ENCODE results near the gene ADAM15.

The ADAM15 gene

DNA sequence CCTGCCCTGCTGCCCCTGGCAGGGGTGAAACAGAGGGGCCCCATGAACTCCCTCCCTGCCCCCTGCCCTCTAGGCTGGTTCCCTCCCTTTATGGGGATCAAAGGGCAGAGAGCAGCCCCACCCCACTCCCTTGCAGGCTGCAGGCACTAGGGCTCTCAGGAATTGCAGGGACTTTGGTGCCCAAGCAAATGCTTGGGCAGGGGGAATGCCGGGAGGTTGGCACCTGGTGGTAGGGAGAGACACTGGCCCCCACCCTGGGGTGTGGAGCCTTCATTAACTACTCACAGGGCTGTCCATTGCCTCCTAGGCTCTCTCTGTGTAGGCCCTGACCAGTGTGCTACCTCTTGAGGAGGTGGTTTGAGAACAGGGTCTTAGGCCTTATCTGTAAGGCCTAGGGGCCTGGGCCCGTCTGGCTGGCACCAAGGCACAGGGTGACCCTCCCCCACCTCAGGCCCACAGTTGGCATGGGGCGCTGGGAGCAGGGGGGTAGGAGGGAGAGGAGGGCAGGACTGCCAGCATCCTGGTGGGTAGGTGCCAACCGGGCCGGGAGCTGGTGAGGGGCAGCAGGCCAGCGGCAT is 43.8 kb upstream of the ADAM15 start:
- Histone ChIP-seq H3K9me3 (ENCODE audit: control insufficient read depth, low read length) (no peaks in the 10 kb centered on the region), H3K4me3 (ENCODE audit: extremely low read depth, insufficient read depth, low read length, poor library complexity, severe bottlenecking) (no peak overlapping the region), H3K27ac (ENCODE audit: low read depth, low read length, severe bottlenecking) (no peak overlapping the region), H3K36me3 (ENCODE audit: control insufficient read depth, insufficient read depth, low read length) (no peaks in the 10 kb centered on the region), H3K4me1 (ENCODE audit: control insufficient read depth, insufficient read depth, low read length, poor library complexity, severe bottlenecking) (peaks cover 11% of the 10 kb centered on the region)
- 93 to 97% methylated on average over 3 to 5 of the region's 6 CpGs for whole genome bisulfite sequencing, 2 experiments (ENCODE audit: insufficient coverage in 2 of 2)

DNA sequence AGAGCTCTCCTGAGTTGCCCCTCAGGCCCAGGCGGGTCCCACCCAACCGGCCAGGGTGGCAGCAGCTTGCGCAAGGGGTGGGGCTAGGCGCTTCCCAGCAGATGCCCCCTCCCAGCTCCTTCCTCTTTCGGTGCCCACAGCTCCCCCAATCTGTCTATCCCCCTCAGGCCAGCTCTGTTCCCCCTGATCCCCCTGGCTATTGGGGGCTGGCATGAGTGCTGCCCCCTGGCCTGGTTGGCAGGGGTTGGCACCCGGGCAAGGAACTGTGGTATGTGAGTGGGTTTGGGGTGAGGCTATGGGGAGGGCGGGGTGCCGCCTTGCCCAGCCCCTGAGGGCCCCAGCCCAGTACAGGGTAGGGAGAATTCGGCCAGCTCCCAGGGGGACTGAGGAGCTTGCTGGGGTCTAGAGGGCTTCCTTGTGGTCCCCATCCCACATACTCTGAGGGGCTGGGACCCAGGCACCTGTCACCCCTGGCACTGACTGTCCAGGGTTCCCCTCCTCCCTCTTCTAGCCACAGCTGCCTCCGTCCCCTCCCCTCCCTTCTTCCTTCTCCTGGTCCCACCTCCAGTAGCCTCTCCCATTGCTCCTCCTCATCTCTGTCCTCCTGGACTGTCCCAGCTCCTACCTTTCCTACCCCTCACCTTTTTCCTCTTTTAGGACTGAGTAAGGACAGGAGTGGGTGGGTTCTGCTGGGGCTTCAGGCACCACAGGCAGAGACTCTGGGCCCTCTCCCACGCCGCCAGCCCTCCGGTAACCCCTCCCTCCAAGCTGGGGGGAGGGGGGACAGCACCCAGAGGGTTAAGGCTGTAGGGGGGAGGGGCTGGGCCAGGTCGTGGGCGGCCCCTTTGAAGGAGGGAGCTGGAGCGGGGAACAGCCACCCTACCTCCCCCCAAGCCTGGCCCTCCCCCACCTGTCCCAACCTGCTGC is 42.8 kb upstream of the ADAM15 start:
- no peak overlapping the region for H3K27ac ChIP-seq (ENCODE audit: low read depth, low read length, severe bottlenecking)
- H3K9me3 ChIP-seq (ENCODE audit: control insufficient read depth, low read length), result no peaks in the 10 kb centered on the region
- 90% methylated on average over 8 to 9 of the region's 16 CpGs for WGBS, 2 experiments (ENCODE audit: insufficient coverage in 2 of 2)
- peaks cover 11% of the 10 kb centered on the region for H3K4me1 ChIP-seq (ENCODE audit: control insufficient read depth, insufficient read depth, low read length, poor library complexity, severe bottlenecking)
- H3K4me3 ChIP-seq (ENCODE audit: extremely low read depth, insufficient read depth, low read length, poor library complexity, severe bottlenecking), result no peak overlapping the region
- H3K36me3 ChIP-seq (ENCODE audit: control insufficient read depth, insufficient read depth, low read length), result no peaks in the 10 kb centered on the region

GRCh38 chr1:155009221-155009711 is 41.9 kb upstream of the ADAM15 start:
- H3K9me3 ChIP-seq (ENCODE audit: control insufficient read depth, low read length), result no peaks in the 10 kb centered on the region
- no peak overlapping the region for H3K4me3 ChIP-seq (ENCODE audit: extremely low read depth, insufficient read depth, low read length, poor library complexity, severe bottlenecking)
- H3K27ac ChIP-seq (ENCODE audit: low read depth, low read length, severe bottlenecking), result no peak overlapping the region
- peaks cover 10% of the 10 kb centered on the region for H3K4me1 ChIP-seq (ENCODE audit: control insufficient read depth, insufficient read depth, low read length, poor library complexity, severe bottlenecking)
- WGBS, 2 experiments (ENCODE audit: insufficient coverage in 2 of 2), result 92 to 100% methylated on average over 6 to 10 of the region's 12 CpGs
- peaks cover 6% of the 10 kb centered on the region for H3K36me3 ChIP-seq (ENCODE audit: control insufficient read depth, insufficient read depth, low read length)

- no peaks in the 10 kb centered on the region for H3K9me3 ChIP-seq (ENCODE audit: control insufficient read depth, low read length)
- WGBS, 2 experiments (ENCODE audit: insufficient coverage in 2 of 2), result 86 to 97% methylated on average over 2 to 3 of the region's 5 CpGs
- H3K27ac ChIP-seq (ENCODE audit: low read depth, low read length, severe bottlenecking), result no peak overlapping the region
These were observed 41.4 kb upstream of the ADAM15 start for GRCh38 chr1:155009742-155010141.

GRCh38 chr1:155010211-155010918 is 40.8 kb upstream of the ADAM15 start:
- Histone ChIP-seq H3K36me3 (ENCODE audit: control insufficient read depth, insufficient read depth, low read length) (peaks cover 15% of the 10 kb centered on the region), H3K9me3 (ENCODE audit: control insufficient read depth, low read length) (no peaks in the 10 kb centered on the region), H3K4me1 (ENCODE audit: control insufficient read depth, insufficient read depth, low read length, poor library complexity, severe bottlenecking) (peaks cover 6% of the 10 kb centered on the region), H3K4me3 (ENCODE audit: extremely low read depth, insufficient read depth, low read length, poor library complexity, severe bottlenecking) (no peak overlapping the region), H3K27ac (ENCODE audit: low read depth, low read length, severe bottlenecking) (no peak overlapping the region)
- WGBS, 2 experiments (ENCODE audit: insufficient coverage in 2 of 2), result 80 to 83% methylated on average over 1 to 2 of the region's 11 CpGs

More at GRCh38 chr1:155009742-155010141, 41.4 kb upstream of the ADAM15 start:
- H3K4me3 ChIP-seq (ENCODE audit: extremely low read depth, insufficient read depth, low read length, poor library complexity, severe bottlenecking), result no peak overlapping the region
- H3K4me1 ChIP-seq (ENCODE audit: control insufficient read depth, insufficient read depth, low read length, poor library complexity, severe bottlenecking), result peaks cover 6% of the 10 kb centered on the region
- peaks cover 9% of the 10 kb centered on the region for H3K36me3 ChIP-seq (ENCODE audit: control insufficient read depth, insufficient read depth, low read length)

DNA sequence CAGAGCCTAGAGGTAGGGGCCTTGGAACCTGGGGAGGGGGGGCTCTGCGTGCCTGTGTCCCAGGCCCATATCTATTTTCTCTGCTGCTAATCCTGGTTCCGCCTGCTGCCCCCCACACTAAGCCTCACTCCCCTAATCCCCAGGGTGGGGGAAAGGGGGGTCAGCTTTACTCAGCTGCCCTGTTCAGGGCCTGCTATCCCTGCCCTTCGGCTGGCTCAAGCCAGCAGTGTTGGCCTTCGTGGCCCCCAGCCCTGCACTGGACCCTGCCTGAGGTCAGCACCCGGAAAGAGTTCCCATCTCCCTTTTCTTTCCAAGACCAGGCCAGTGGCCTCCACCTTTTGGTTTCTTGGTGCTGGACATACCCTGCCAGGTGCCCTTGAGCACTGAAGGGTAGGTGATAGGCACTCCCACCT is 40.1 kb upstream of the ADAM15 start:
- peaks cover 21% of the 10 kb centered on the region for H3K36me3 ChIP-seq (ENCODE audit: control insufficient read depth, insufficient read depth, low read length)
- H3K4me1 ChIP-seq (ENCODE audit: control insufficient read depth, insufficient read depth, low read length, poor library complexity, severe bottlenecking), result peaks cover 6% of the 10 kb centered on the region
- WGBS, 2 experiments (ENCODE audit: insufficient coverage in 2 of 2), result 89 to 100% methylated on average over 3 of the region's 5 CpGs
- no peak overlapping the region for H3K4me3 ChIP-seq (ENCODE audit: extremely low read depth, insufficient read depth, low read length, poor library complexity, severe bottlenecking)
- no peaks in the 10 kb centered on the region for H3K9me3 ChIP-seq (ENCODE audit: control insufficient read depth, low read length)
- no peak overlapping the region for H3K27ac ChIP-seq (ENCODE audit: low read depth, low read length, severe bottlenecking)

DNA sequence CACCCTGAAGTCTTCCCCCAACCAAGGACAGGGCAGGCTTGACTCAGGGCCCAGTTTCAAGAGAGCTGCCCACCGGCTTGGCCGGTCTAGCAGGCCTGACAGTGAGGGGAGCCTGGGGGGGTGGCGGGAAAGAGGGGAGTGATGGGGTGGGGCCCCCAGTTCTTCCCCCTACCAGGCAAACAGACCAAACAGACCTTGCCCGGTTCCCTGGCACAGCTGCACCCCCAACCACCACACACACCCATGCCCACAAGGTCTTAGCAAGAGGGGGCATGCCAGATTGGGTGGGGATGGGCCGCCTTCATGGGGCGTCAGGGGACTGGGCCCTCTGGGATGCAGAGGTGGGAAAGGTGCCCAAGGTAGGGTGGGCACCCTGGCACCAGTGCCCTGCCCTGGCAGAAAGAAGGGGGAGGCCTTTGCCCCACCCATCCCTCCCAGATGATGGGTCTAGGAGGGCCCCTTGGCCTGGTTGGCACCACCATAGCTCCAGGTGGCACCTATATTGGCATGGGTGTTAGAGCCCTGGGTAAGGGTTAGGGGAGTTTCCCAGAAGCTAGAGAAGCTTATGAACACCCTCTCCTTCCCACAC is 39.6 kb upstream of the ADAM15 start:
- no peak overlapping the region for H3K4me3 ChIP-seq (ENCODE audit: extremely low read depth, insufficient read depth, low read length, poor library complexity, severe bottlenecking)
- WGBS, 2 experiments (ENCODE audit: insufficient coverage in 2 of 2), result 94% methylated on average over 3 of the region's 6 CpGs; no CpG with 5 or more reads in 1 of the 2 experiments
- H3K27ac ChIP-seq (ENCODE audit: low read depth, low read length, severe bottlenecking), result no peak overlapping the region
- H3K36me3 ChIP-seq (ENCODE audit: control insufficient read depth, insufficient read depth, low read length), result peaks cover 27% of the 10 kb centered on the region
- peaks cover 7% of the 10 kb centered on the region for H3K4me1 ChIP-seq (ENCODE audit: control insufficient read depth, insufficient read depth, low read length, poor library complexity, severe bottlenecking)
- H3K9me3 ChIP-seq (ENCODE audit: control insufficient read depth, low read length), result no peaks in the 10 kb centered on the region

DNA sequence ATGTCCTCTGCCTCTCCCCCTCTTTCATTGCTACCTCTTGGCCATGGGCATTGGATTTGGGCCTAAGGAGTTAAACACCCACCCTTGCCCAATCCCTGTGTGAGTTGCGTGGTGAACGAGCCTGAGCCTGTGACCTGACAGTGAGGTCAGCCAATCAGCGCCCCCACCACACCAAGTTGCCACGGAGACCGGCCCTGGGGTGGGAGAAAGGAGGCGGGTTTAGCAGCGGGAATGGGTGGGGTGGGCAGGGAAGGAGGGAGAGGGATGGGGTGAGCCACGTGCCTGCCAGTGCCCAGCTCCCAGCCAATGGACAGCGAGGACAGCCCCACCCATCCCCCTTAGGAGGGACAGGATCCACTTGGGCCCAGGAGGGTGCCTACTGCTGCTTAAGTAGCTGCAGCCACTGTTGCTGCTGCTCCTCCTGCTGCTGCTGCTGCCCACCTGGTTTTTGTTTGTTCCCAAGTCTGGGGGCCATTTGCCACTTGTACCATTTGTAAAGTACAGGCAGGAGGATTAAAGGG is 39.0 kb upstream of the ADAM15 start:
- no peak overlapping the region for H3K4me3 ChIP-seq (ENCODE audit: extremely low read depth, insufficient read depth, low read length, poor library complexity, severe bottlenecking)
- 33 to 37% methylated on average over 2 to 3 of the region's 9 CpGs for WGBS, 2 experiments (ENCODE audit: insufficient coverage in 2 of 2)
- peaks cover 31% of the 10 kb centered on the region for H3K36me3 ChIP-seq (ENCODE audit: control insufficient read depth, insufficient read depth, low read length)
- H3K27ac ChIP-seq (ENCODE audit: low read depth, low read length, severe bottlenecking), result no peak overlapping the region
- H3K9me3 ChIP-seq (ENCODE audit: control insufficient read depth, low read length), result no peaks in the 10 kb centered on the region
- peaks cover 12% of the 10 kb centered on the region for H3K4me1 ChIP-seq (ENCODE audit: control insufficient read depth, insufficient read depth, low read length, poor library complexity, severe bottlenecking)

DNA sequence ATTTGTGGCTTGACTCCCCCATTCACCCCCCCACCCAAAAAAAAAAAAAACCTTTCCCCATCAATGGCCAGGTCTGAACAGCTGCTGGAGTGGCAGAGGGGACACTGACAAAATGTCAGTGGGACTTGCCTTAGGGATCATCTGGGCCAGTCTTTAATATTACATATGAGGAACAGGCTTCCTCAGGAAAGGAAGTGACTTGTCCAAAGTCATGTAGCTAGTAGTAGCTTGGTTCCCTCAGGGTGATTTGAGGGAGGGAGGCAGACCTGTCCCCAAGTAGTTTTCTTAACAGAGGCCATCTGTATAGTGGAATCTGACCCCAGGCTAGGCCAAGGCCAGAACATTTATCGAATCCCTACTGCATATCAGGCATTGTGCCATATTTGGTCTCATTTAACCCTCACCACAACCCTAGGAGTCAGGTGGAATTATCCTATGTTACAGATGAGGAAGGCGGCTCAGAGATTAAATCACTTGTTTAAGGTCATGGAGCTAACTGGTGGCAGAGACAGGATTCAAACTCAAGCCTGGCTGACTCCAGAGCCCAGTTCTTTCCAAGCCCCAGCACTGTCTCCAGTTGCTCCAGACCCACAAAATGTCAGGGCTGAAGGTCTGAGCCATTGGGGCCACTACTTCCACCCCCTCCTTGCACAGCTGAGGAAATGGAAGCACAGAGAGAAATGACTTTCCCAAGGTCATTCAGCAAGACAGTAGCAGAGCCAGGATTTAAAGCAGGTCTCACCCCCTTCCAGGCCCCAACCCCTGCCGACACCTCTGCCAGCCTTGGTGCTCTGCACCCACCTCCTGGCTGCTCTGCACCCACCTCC is 38.1 kb upstream of the ADAM15 start:
- H3K27ac ChIP-seq (ENCODE audit: low read depth, low read length, severe bottlenecking), result no peak overlapping the region
- H3K36me3 ChIP-seq (ENCODE audit: control insufficient read depth, insufficient read depth, low read length), result peaks cover 31% of the 10 kb centered on the region
- no peak overlapping the region for H3K4me3 ChIP-seq (ENCODE audit: extremely low read depth, insufficient read depth, low read length, poor library complexity, severe bottlenecking)
- 100% methylated on average over 1 of the region's 3 CpGs; no CpG with 5 or more reads in 1 of the 2 experiments for WGBS, 2 experiments (ENCODE audit: insufficient coverage in 2 of 2)
- no peaks in the 10 kb centered on the region for H3K9me3 ChIP-seq (ENCODE audit: control insufficient read depth, low read length)
- H3K4me1 ChIP-seq (ENCODE audit: control insufficient read depth, insufficient read depth, low read length, poor library complexity, severe bottlenecking), result peaks cover 12% of the 10 kb centered on the region
